ENCODE data around the gene PEX6. TPM values are rescaled to one million over a fixed set of nuclear protein-coding genes. Genes with fewer than 3 reads are reported as not detected.

PEX6 gene
- total RNA-seq, 1 experiment from 2014 or later = 25.8 TPM

- ChIA-PET POLR2A (interaction anchor here (0.9 kb wide), 1 partner anchor 9 kb away, joined by 5 read pairs; no protein-coding TSS in a partner anchor), CTCF (no interaction called here)
- Mint-ChIP-seq H3K4me1 (ENCODE audit: insufficient read depth, unreplicated experiment) (peaks cover 7% of the 10 kb centered on the region), H3K27ac (ENCODE audit: low read depth, unreplicated experiment) (no peak overlapping the region), H3K27me3 (ENCODE audit: insufficient read depth, unreplicated experiment) (no peaks in the 10 kb centered on the region), H3K9me3 (ENCODE audit: unreplicated experiment) (no peaks in the 10 kb centered on the region), H3K4me3 (ENCODE audit: unreplicated experiment) (no peak overlapping the region), H3K36me3 (ENCODE audit: insufficient read depth, unreplicated experiment) (peaks cover 28% of the 10 kb centered on the region)
- no peak for DNase-seq (ENCODE audit: unreplicated experiment)
- TF ChIP-seq, protein P1, sequence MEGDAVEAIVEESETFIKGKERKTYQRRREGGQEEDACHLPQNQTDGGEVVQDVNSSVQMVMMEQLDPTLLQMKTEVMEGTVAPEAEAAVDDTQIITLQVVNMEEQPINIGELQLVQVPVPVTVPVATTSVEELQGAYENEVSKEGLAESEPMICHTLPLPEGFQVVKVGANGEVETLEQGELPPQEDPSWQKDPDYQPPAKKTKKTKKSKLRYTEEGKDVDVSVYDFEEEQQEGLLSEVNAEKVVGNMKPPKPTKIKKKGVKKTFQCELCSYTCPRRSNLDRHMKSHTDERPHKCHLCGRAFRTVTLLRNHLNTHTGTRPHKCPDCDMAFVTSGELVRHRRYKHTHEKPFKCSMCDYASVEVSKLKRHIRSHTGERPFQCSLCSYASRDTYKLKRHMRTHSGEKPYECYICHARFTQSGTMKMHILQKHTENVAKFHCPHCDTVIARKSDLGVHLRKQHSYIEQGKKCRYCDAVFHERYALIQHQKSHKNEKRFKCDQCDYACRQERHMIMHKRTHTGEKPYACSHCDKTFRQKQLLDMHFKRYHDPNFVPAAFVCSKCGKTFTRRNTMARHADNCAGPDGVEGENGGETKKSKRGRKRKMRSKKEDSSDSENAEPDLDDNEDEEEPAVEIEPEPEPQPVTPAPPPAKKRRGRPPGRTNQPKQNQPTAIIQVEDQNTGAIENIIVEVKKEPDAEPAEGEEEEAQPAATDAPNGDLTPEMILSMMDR (IDR thresholded peaks at IDR 0.05; ENCODE audit: unreplicated experiment) = no peak
- BruUV-seq (replicated peaks) = no TSS peak
- intact Hi-C loops (cut with micrococcal nuclease) = no loop called here
These were observed 10.2 kb downstream of the PEX6 start for GRCh38 chr6:42968783-42969182.

- DNase-seq (ENCODE audit: unreplicated experiment) = no peak
- Mint-ChIP-seq H3K36me3 (ENCODE audit: insufficient read depth, unreplicated experiment) (peaks cover 30% of the 10 kb centered on the region), H3K27me3 (ENCODE audit: insufficient read depth, unreplicated experiment) (no peaks in the 10 kb centered on the region), H3K9me3 (ENCODE audit: unreplicated experiment) (no peaks in the 10 kb centered on the region), H3K4me1 (ENCODE audit: insufficient read depth, unreplicated experiment) (peaks cover 7% of the 10 kb centered on the region), H3K4me3 (ENCODE audit: unreplicated experiment) (no peak overlapping the region), H3K27ac (ENCODE audit: low read depth, unreplicated experiment) (no peak overlapping the region)
- CTCF ChIA-PET = no interaction called here
- TF ChIP-seq, protein P1 (IDR thresholded peaks at IDR 0.05; ENCODE audit: unreplicated experiment) = no peak
- intact Hi-C loops (cut with micrococcal nuclease) = no loop called here
- POLR2A ChIA-PET = interaction anchor here (0.9 kb wide), 1 partner anchor 10 kb away, joined by 5 read pairs; no protein-coding TSS in a partner anchor
- no TSS peak for BruUV-seq (replicated peaks)
These were observed 10.8 kb downstream of the PEX6 start for GRCh38 chr6:42968126-42968701.

- DNase-seq (ENCODE audit: unreplicated experiment) = no peak
- Mint-ChIP-seq H3K27me3 (ENCODE audit: insufficient read depth, unreplicated experiment) (no peaks in the 10 kb centered on the region), H3K4me1 (ENCODE audit: insufficient read depth, unreplicated experiment) (peaks cover 7% of the 10 kb centered on the region), H3K27ac (ENCODE audit: low read depth, unreplicated experiment) (no peak overlapping the region), H3K36me3 (ENCODE audit: insufficient read depth, unreplicated experiment) (peaks cover 24% of the 10 kb centered on the region), H3K9me3 (ENCODE audit: unreplicated experiment) (no peaks in the 10 kb centered on the region), H3K4me3 (ENCODE audit: unreplicated experiment) (no peak overlapping the region)
- TF ChIP-seq, protein P1 (IDR thresholded peaks at IDR 0.05; ENCODE audit: unreplicated experiment) = no peak
- POLR2A ChIA-PET = no interaction called here
- BruUV-seq (replicated peaks) = no TSS peak
- intact Hi-C loops (cut with micrococcal nuclease) = no loop called here
- CTCF ChIA-PET = no interaction called here
These were observed 11.8 kb downstream of the PEX6 start for GRCh38 chr6:42967228-42967627.

- POLR2A ChIA-PET = interaction anchor here (2.0 kb wide), 1 partner anchor 37 kb away, joined by 4 read pairs; the partner anchor contains the start of gene CNPY3
- Mint-ChIP-seq H3K9me3 (ENCODE audit: unreplicated experiment) (no peaks in the 10 kb centered on the region), H3K4me3 (ENCODE audit: unreplicated experiment) (no peak overlapping the region), H3K4me1 (ENCODE audit: insufficient read depth, unreplicated experiment) (peaks cover 5% of the 10 kb centered on the region), H3K27me3 (ENCODE audit: insufficient read depth, unreplicated experiment) (no peaks in the 10 kb centered on the region), H3K36me3 (ENCODE audit: insufficient read depth, unreplicated experiment) (peaks cover 21% of the 10 kb centered on the region), H3K27ac (ENCODE audit: low read depth, unreplicated experiment) (no peak overlapping the region)
- CTCF ChIA-PET = interaction anchor here (2.4 kb wide), 1 partner anchor 65 kb away, joined by 10 read pairs; no protein-coding TSS in a partner anchor
- intact Hi-C loops (cut with micrococcal nuclease) = no loop called here
- no TSS peak for BruUV-seq (replicated peaks)
- TF ChIP-seq, protein P1 (IDR thresholded peaks at IDR 0.05; ENCODE audit: unreplicated experiment) = no peak
- DNase-seq (ENCODE audit: unreplicated experiment) = no peak
These were observed 12.4 kb downstream of the PEX6 start for GRCh38 chr6:42966571-42966970.

All from MCF 10A (cell line).